CD4-positive, alpha-beta T cell (primary cell): ENCODE results near the gene JARID2. TPM values are rescaled to one million over a fixed set of nuclear protein-coding genes. Genes with fewer than 3 reads are reported as not detected.

Experiments used
- ATAC-seq: fragments of 200-7000 bp; cut with Tn5 transposase; one replicate; pipeline ENCODE4 v1.10.0; 2022; ENCODE audit warnings: mild to moderate bottlenecking; ENCODE audit not compliant: poor library complexity
- CTCF ChIA-PET: fragments of 350-600 bp; sonication (Branson Sonifier 250); formaldehyde crosslinking; loops from one replicate; lab custom pipeline; 2021; ENCODE audit warnings: antibody characterized with exemption, inconsistent platforms; lab: Charles Lee
- POLR2A ChIA-PET: fragments of 350-600 bp; sonication (Branson Sonifier 250); formaldehyde crosslinking; loops from one replicate; lab custom pipeline; 2021; ENCODE audit warnings: antibody characterized with exemption, inconsistent platforms; lab: Charles Lee
- DNase-seq, 14 experiments: peaks; one replicate each; pipeline ENCODE4 v3.0.0-alpha.2; 2013 to 2020; ENCODE audit warnings: mixed read lengths in 2 of 14
- H3K27ac ChIP-seq, 2 donors: one replicate each; pipeline versions ENCODE4 v1.5.1 to v1.7.0; 2013; ENCODE audit warnings: low read length in 2 of 2, low read depth in 1 of 2, mild to moderate bottlenecking in 1 of 2
- H3K27me3 ChIP-seq, 2 experiments: 1 replicate in 1 of 2; 2 replicates in 1 of 2; pipeline versions ENCODE4 v1.6.1 to v1.7.0; 2013; ENCODE audit warnings: low read length in 2 of 2, control low read depth in 1 of 2, mild to moderate bottlenecking in 1 of 2, moderate library complexity in 1 of 2; ENCODE audit not compliant: insufficient read depth in 2 of 2, control insufficient read depth in 1 of 2
- H3K36me3 ChIP-seq: one replicate; pipeline ENCODE4 v1.6.1; 2013; ENCODE audit warnings: low read length, control low read depth; ENCODE audit not compliant: insufficient read depth
- H3K4me1 ChIP-seq: one replicate; pipeline ENCODE4 v1.6.1; 2013; ENCODE audit warnings: low read length, control low read depth; ENCODE audit not compliant: insufficient read depth
- H3K4me3 ChIP-seq: one replicate; pipeline ENCODE4 v1.5.1; 2013; ENCODE audit warnings: mild to moderate bottlenecking, low read length, moderate library complexity
- H3K9me3 ChIP-seq, 2 experiments: 1 replicate in 1 of 2; 2 replicates in 1 of 2; pipeline versions ENCODE4 v1.6.1 to v1.7.0; 2013; ENCODE audit warnings: low read length in 2 of 2, mild to moderate bottlenecking in 2 of 2, control low read depth in 1 of 2, moderate library complexity in 1 of 2; ENCODE audit not compliant: control insufficient read depth in 1 of 2, insufficient read depth in 1 of 2
- H3K27ac Mint-ChIP-seq: one replicate; pipeline ENCODE4 v1.8.0; 2020; ENCODE audit warnings: mixed read lengths
- H3K27me3 Mint-ChIP-seq: one replicate; pipeline ENCODE4 v1.8.0; 2021; ENCODE audit warnings: mixed read lengths
- H3K36me3 Mint-ChIP-seq: one replicate; pipeline ENCODE4 v1.8.0; 2021; ENCODE audit warnings: low read depth, mixed read lengths
- H3K4me1 Mint-ChIP-seq: one replicate; pipeline ENCODE4 v1.8.0; 2021; ENCODE audit warnings: low read depth, mixed read lengths
- H3K4me3 Mint-ChIP-seq: one replicate; pipeline ENCODE4 v1.8.0; 2020; ENCODE audit warnings: mild to moderate bottlenecking, mixed read lengths
- H3K9me3 Mint-ChIP-seq: one replicate; pipeline ENCODE4 v1.8.0; 2020; ENCODE audit warnings: mixed read lengths
- CTCF ChIP-seq: fragments of 200-600 bp; IDR thresholded peaks from one replicate; pipeline ENCODE4 v1.8.0; 2022; ENCODE audit warnings: antibody characterized with exemption, mild to moderate bottlenecking
- intact Hi-C, 2 experiments: fragments of 100-400 bp; cut with DNase I in 1 of 2; cut with micrococcal nuclease in 1 of 2; formaldehyde crosslinking; loops; one replicate each; pipeline versions ENCODE4 v1.15.1 to v1.9.0; 2023 to 2025; cut with DNase I, micrococcal nuclease
- total RNA-seq, 174 experiments: library from RNA in 2 of 174; stranded (reverse) in 2 of 174; gene quantifications; one replicate each; pipeline ENCODE4 v1.2.3 and lab custom pipeline; 2021 to 2026

Gene JARID2
- total RNA-seq, 2 experiments from 2014 or later = 32.0 to 33.0 TPM

GRCh38 chr6:15499125-15499524, 253.3 kb downstream of the JARID2 start:
- no peaks in the 10 kb centered on the region for H3K4me1 ChIP-seq
- no peak overlapping the region for H3K27ac Mint-ChIP-seq
- H3K4me3 ChIP-seq = no peak overlapping the region
- intact Hi-C loops = no loop called here
- TF ChIP-seq CTCF = no peak
- H3K27me3 ChIP-seq = no peaks in the 10 kb centered on the region
- DNase-seq (no peak), ATAC-seq (no peak)
- H3K9me3 Mint-ChIP-seq = no peaks in the 10 kb centered on the region
- H3K27ac ChIP-seq = no peak overlapping the region
- no peak overlapping the region for H3K4me3 Mint-ChIP-seq
- H3K36me3 ChIP-seq = peaks cover 75% of the 10 kb centered on the region
- peaks cover 80% of the 10 kb centered on the region for H3K36me3 Mint-ChIP-seq
- H3K27me3 Mint-ChIP-seq = no peaks in the 10 kb centered on the region
- H3K4me1 Mint-ChIP-seq = no peaks in the 10 kb centered on the region
- H3K9me3 ChIP-seq = no peaks in the 10 kb centered on the region
- POLR2A ChIA-PET = no interaction called here
- CTCF ChIA-PET = no interaction called here

- Mint-ChIP-seq H3K4me1 (no peaks in the 10 kb centered on the region), H3K9me3 (no peaks in the 10 kb centered on the region), H3K36me3 (peaks cover 84% of the 10 kb centered on the region), H3K27ac (peak overlapping the region; percentile 12), H3K27me3 (no peaks in the 10 kb centered on the region), H3K4me3 (no peak overlapping the region)
- Histone ChIP-seq H3K9me3 (no peaks in the 10 kb centered on the region), H3K36me3 (peaks cover 80% of the 10 kb centered on the region), H3K4me3 (no peak overlapping the region), H3K4me1 (no peaks in the 10 kb centered on the region), H3K27me3 (no peaks in the 10 kb centered on the region), H3K27ac (no peak overlapping the region)
- intact Hi-C loops = no loop called here
- POLR2A ChIA-PET = no interaction called here
- ATAC-seq = no peak
- DNase-seq = no peak
- no peak for TF ChIP-seq CTCF
- CTCF ChIA-PET = no interaction called here
These were observed 253.7 kb downstream of the JARID2 start for GRCh38 chr6:15499591-15499990.

GRCh38 chr6:15500078-15500740, 254.3 kb downstream of the JARID2 start:
- no peak overlapping the region for H3K27ac Mint-ChIP-seq
- H3K36me3 Mint-ChIP-seq = peaks cover 85% of the 10 kb centered on the region
- H3K4me3 ChIP-seq = no peak overlapping the region
- no peaks in the 10 kb centered on the region for H3K27me3 Mint-ChIP-seq
- no peak overlapping the region for H3K4me3 Mint-ChIP-seq
- CTCF ChIA-PET = no interaction called here
- no peaks in the 10 kb centered on the region for H3K27me3 ChIP-seq
- no peak for DNase-seq
- peaks cover 82% of the 10 kb centered on the region for H3K36me3 ChIP-seq
- no peaks in the 10 kb centered on the region for H3K4me1 Mint-ChIP-seq
- intact Hi-C loops = no loop called here
- no peak for ATAC-seq
- TF ChIP-seq CTCF = no peak
- no peaks in the 10 kb centered on the region for H3K9me3 Mint-ChIP-seq
- POLR2A ChIA-PET = no interaction called here
- no peak overlapping the region for H3K27ac ChIP-seq
- no peaks in the 10 kb centered on the region for H3K4me1 ChIP-seq
- H3K9me3 ChIP-seq = no peaks in the 10 kb centered on the region
